CD14-positive monocyte (primary cell): ENCODE results near the gene ATXN1. TPM values are rescaled to one million over a fixed set of nuclear protein-coding genes. Genes with fewer than 3 reads are reported as not detected.
A peak's percentile ranks its signal among the peaks of the same experiment; 100 is the strongest.

Experiments
- DNase-seq, 3 donors: peaks; one replicate each; pipeline ENCODE4 v3.0.0-alpha.2; 2011 to 2022
- H2AFZ ChIP-seq: 2 replicates; pipeline ENCODE4 v1.6.0; 2012; ENCODE audit warnings: mild to moderate bottlenecking, low read depth, low read length, inconsistent platforms; ENCODE audit not compliant: insufficient read depth, poor library complexity, severe bottlenecking
- H3K27ac ChIP-seq, 2 donors: 1 replicate in 1 of 2; 2 replicates in 1 of 2; pipeline ENCODE4 v1.5.1; 2012 to 2013; ENCODE audit warnings: low read length in 2 of 2, control low read depth in 1 of 2, inconsistent platforms in 1 of 2, low read depth in 1 of 2, mild to moderate bottlenecking in 1 of 2
- H3K27me3 ChIP-seq, 2 donors: one replicate each; pipeline versions ENCODE4 v1.6.0 to v1.6.1; 2011 to 2013; ENCODE audit warnings: low read length in 2 of 2; ENCODE audit not compliant: control insufficient read depth in 2 of 2, insufficient read depth in 2 of 2
- H3K36me3 ChIP-seq, 2 donors: replicated peaks in 1 of 2; 1 replicate in 1 of 2; 2 replicates in 1 of 2; pipeline versions ENCODE4 v1.5.1 to v1.6.1; 2012 to 2013; ENCODE audit warnings: low read length in 2 of 2, control low read depth in 1 of 2, inconsistent platforms in 1 of 2, mild to moderate bottlenecking in 1 of 2; ENCODE audit not compliant: insufficient read depth in 2 of 2, control insufficient read depth in 1 of 2
- H3K4me1 ChIP-seq, 2 donors: 1 replicate in 1 of 2; 2 replicates in 1 of 2; pipeline versions ENCODE4 v1.5.1 to v1.6.1; 2012 to 2013; ENCODE audit warnings: low read length in 2 of 2, control low read depth in 1 of 2, inconsistent platforms in 1 of 2, mild to moderate bottlenecking in 1 of 2, moderate library complexity in 1 of 2; ENCODE audit not compliant: insufficient read depth in 2 of 2, control insufficient read depth in 1 of 2
- H3K4me2 ChIP-seq: replicated peaks from 2 replicates; pipeline ENCODE3; 2012; ENCODE audit warnings: low read length, moderate library complexity, mild to moderate bottlenecking; ENCODE audit not compliant: poor library complexity, severe bottlenecking; ENCODE audit errors: extremely low read depth
- H3K4me3 ChIP-seq, 3 experiments: fragments of 200-600 bp in 1 of 3; sonication (generic) in 1 of 3; replicated peaks in 1 of 3; 1 replicate in 2 of 3; 2 replicates in 1 of 3; pipeline ENCODE4 v1.5.1; 2011 to 2013; ENCODE audit warnings: low read length in 3 of 3, mild to moderate bottlenecking in 3 of 3, control low read depth in 2 of 3, low read depth in 2 of 3, inconsistent platforms in 1 of 3, moderate library complexity in 1 of 3
- H3K79me2 ChIP-seq: 2 replicates; pipeline ENCODE4 v1.6.0; 2012; ENCODE audit warnings: mild to moderate bottlenecking, control low read depth, inconsistent platforms, low read length, moderate library complexity; ENCODE audit not compliant: insufficient read depth
- H3K9ac ChIP-seq: 2 replicates; pipeline ENCODE4 v1.6.0; 2017; ENCODE audit warnings: low read length, mild to moderate bottlenecking; ENCODE audit not compliant: insufficient read depth, poor library complexity, severe bottlenecking
- H3K9me3 ChIP-seq, 2 donors: replicated peaks in 1 of 2; 1 replicate in 1 of 2; 2 replicates in 1 of 2; pipeline versions ENCODE4 v1.5.1 to v1.6.1; 2012 to 2013; ENCODE audit warnings: low read length in 2 of 2, control low read depth in 1 of 2; ENCODE audit not compliant: control insufficient read depth in 1 of 2, insufficient read depth in 1 of 2
- H4K20me1 ChIP-seq: 2 replicates; pipeline ENCODE4 v1.6.0; 2012; ENCODE audit warnings: mild to moderate bottlenecking, low read length, control low read depth, moderate library complexity; ENCODE audit not compliant: insufficient read depth
- H3K27ac Mint-ChIP-seq, 7 donors: one replicate each; pipeline ENCODE4 v1.8.0; 2020; ENCODE audit warnings: mild to moderate bottlenecking in 7 of 7, mixed read lengths in 7 of 7, moderate library complexity in 6 of 7, inconsistent platforms in 2 of 7
- H3K27me3 Mint-ChIP-seq, 3 donors: one replicate each; pipeline ENCODE4 v1.8.0; 2021 to 2022; ENCODE audit warnings: low read depth in 3 of 3, mild to moderate bottlenecking in 3 of 3, mixed read lengths in 3 of 3, moderate library complexity in 3 of 3, inconsistent platforms in 1 of 3
- H3K36me3 Mint-ChIP-seq, 2 donors: one replicate each; pipeline ENCODE4 v1.8.0; 2020; ENCODE audit warnings: mixed read lengths in 2 of 2, inconsistent platforms in 1 of 2, mild to moderate bottlenecking in 1 of 2
- H3K4me1 Mint-ChIP-seq: one replicate; pipeline ENCODE4 v1.8.0; 2020; ENCODE audit warnings: mild to moderate bottlenecking, mixed read lengths
- H3K4me3 Mint-ChIP-seq, 2 donors: one replicate each; pipeline ENCODE4 v1.8.0; 2020; ENCODE audit warnings: mild to moderate bottlenecking in 2 of 2, mixed read lengths in 2 of 2, moderate library complexity in 1 of 2
- H3K9me3 Mint-ChIP-seq, 7 donors: one replicate each; pipeline ENCODE4 v1.8.0; 2020 to 2022; ENCODE audit warnings: mixed read lengths in 7 of 7, mild to moderate bottlenecking in 6 of 7, moderate library complexity in 6 of 7, inconsistent platforms in 2 of 7
- WGBS: methylation state at CpG from one replicate; pipeline ENCODE4 v1.1.5; 2013; ENCODE audit warnings: missing lambda C conversion rate; ENCODE audit not compliant: insufficient coverage; 5-methylcytosine and 5-hydroxymethylcytosine counted together
- intact Hi-C, 2 donors: fragments of 100-400 bp; cut with micrococcal nuclease; formaldehyde crosslinking; loops; one replicate each; pipeline versions ENCODE4 v1.15.0 to v1.15.1; 2023
- polyA plus RNA-seq, 3 donors: library from polyadenylated mRNA; depleted of rRNA in 1 of 3; unstranded in 2 of 3; stranded (reverse) in 1 of 3; fragments of 300-500 nt in 2 of 3; fragments of >200 nt in 1 of 3; fragmentation: Illumina TruSeq in 2 of 3; gene quantifications; 1 replicate in 2 of 3; 2 replicates in 1 of 3; pipeline ENCODE4 v1.2.3, GENCODE V29; 2012 to 2021
- TF ChIP-seq, protein P1 (sequence below): fragments of 200-600 bp; IDR thresholded peaks from one replicate; pipeline ENCODE4 v1.8.0; 2022; ENCODE audit warnings: antibody characterized with exemption, mild to moderate bottlenecking

Gene ATXN1
- polyA plus RNA-seq, 3 donors: 8.8 to 19.1 (median 10.9) TPM

DNA sequence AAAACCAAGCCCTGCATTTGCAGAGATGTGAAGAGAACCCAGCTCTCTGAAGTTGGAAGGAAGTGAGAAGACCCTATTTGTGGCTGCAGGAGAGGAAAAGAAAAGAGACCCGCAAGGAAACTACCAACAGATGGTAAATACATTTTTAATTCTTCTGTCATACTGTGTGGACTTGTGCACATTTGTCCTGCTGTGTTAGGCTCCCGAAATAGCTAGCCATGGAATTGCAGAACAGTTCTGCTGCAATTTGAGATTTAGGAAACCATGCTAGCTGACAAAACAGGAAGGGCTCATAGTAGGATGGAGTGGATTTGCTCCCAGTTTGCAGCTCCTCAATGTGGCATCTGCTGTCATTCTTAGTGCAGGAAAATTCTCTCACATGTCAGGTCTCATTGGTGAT is 12.1 kb upstream of the ATXN1 start:
- Mint-ChIP-seq H3K4me3 (no peak overlapping the region), H3K27me3 (peaks cover 0 to 2% (median 2%) of the 10 kb centered on the region in 3 donors), H3K9me3 (no peaks in the 10 kb centered on the region), H3K27ac (no peak overlapping the region), H3K36me3 (peaks cover 0 to 4% of the 10 kb centered on the region in 2 donors), H3K4me1 (peaks cover 39% of the 10 kb centered on the region)
- Histone ChIP-seq H3K4me1 (peaks cover 28 to 30% of the 10 kb centered on the region in 2 donors), H3K79me2 (no peaks in the 10 kb centered on the region), H3K4me3 (no peak overlapping the region), H2AFZ (no peak overlapping the region), H3K9ac (no peak overlapping the region), H3K36me3 (no peaks in the 10 kb centered on the region), H3K9me3 (no peaks in the 10 kb centered on the region), H3K27me3 (no peaks in the 10 kb centered on the region), H4K20me1 (no peaks in the 10 kb centered on the region), H3K27ac (no peak overlapping the region), H3K4me2 (no peak overlapping the region)
- WGBS: no CpG with 5 or more reads among the region's 2 CpGs
- no peak for DNase-seq
- intact Hi-C loops: loop anchor here (5.0 to 10.0 kb wide), 4 partner anchors 131 to 441 kb away; no protein-coding TSS in a partner anchor
- TF ChIP-seq, protein P1, sequence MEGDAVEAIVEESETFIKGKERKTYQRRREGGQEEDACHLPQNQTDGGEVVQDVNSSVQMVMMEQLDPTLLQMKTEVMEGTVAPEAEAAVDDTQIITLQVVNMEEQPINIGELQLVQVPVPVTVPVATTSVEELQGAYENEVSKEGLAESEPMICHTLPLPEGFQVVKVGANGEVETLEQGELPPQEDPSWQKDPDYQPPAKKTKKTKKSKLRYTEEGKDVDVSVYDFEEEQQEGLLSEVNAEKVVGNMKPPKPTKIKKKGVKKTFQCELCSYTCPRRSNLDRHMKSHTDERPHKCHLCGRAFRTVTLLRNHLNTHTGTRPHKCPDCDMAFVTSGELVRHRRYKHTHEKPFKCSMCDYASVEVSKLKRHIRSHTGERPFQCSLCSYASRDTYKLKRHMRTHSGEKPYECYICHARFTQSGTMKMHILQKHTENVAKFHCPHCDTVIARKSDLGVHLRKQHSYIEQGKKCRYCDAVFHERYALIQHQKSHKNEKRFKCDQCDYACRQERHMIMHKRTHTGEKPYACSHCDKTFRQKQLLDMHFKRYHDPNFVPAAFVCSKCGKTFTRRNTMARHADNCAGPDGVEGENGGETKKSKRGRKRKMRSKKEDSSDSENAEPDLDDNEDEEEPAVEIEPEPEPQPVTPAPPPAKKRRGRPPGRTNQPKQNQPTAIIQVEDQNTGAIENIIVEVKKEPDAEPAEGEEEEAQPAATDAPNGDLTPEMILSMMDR: no peak

DNA sequence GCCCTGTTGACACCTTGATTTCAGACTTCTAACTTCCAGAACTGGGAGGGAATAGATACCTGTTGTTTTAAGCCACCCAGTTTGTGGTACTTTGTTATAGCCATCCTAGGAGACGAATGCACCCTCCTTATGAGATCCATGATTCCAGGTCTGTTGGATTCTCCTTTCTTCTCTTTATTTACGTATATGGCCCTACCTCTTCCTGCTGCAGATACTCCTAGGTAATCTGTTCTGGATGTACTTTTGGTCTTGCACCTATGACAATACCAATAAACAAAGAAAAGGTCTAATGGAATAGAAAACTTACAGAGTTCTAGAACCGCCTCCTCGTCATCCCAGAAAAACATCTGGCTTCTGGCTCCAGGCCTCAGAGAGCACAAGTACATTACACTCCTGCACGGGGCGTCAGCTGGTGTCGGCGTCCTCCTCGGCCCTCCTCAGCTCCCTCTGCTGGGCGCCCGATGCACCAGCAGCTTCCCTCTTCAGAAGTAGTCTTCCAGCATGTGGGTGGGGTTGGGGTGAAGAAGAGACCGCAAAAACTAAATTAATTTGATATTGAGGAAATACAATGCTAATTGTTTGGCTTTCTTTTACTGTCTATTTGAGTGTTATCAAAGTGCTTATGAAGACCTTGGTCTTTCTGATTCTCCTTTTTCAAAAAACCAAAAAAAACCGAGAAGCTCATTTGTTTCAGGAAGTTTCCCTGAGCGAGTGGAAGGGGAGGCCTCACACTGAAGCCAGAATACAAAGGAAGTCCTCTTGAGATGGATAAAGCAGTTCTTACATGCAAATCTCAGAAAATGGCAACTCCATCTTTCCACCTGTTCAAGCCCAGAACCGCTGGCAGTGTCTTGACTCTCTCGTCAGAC is 9.7 kb upstream of the ATXN1 start:
- Histone ChIP-seq H3K27ac (no peak overlapping the region), H3K79me2 (no peaks in the 10 kb centered on the region), H3K4me3 (peak overlapping the region in 1 of 3 experiments; percentile 37), H3K9ac (no peak overlapping the region), H3K4me2 (peak overlapping the region; percentile 49), H3K4me1 (peaks cover 29 to 31% of the 10 kb centered on the region in 2 donors), H3K27me3 (no peaks in the 10 kb centered on the region), H4K20me1 (no peaks in the 10 kb centered on the region), H3K9me3 (no peaks in the 10 kb centered on the region), H3K36me3 (no peaks in the 10 kb centered on the region), H2AFZ (peak overlapping the region; percentile 10)
- WGBS: 25% methylated on average over 12 of the region's 16 CpGs
- Mint-ChIP-seq H3K27me3 (peaks cover 0 to 2% (median 0%) of the 10 kb centered on the region in 3 donors), H3K27ac (peak overlapping the region; percentile 24 to 88 (median 62)), H3K4me1 (peaks cover 44% of the 10 kb centered on the region), H3K4me3 (peak overlapping the region; percentile 66 to 86), H3K36me3 (peaks cover 0 to 4% of the 10 kb centered on the region in 2 donors), H3K9me3 (no peaks in the 10 kb centered on the region)
- DNase-seq: peak; percentile 69 to 83 (median 75)
- intact Hi-C loops: loop anchor here (5.0 to 10.0 kb wide), 4 partner anchors 134 to 439 kb away; no protein-coding TSS in a partner anchor
- TF ChIP-seq, protein P1: peak; percentile 97
